HK-2 (cell line): ENCODE results near the gene ADAMTS3.

Source experiments
- DNase-seq: peaks from one replicate; pipeline ENCODE4 v3.0.0-alpha.2; 2018; ENCODE audit not compliant: unreplicated experiment

The ADAMTS3 gene

GRCh38 chr4:72348701-72349100, 220.3 kb downstream of the ADAMTS3 start:
- DNase-seq: no peak

GRCh38 chr4:72344418-72344817, 224.6 kb downstream of the ADAMTS3 start:
- no peak for DNase-seq

- no peak for DNase-seq
Measured at GRCh38 chr4:72341432-72341820, 227.6 kb downstream of the ADAMTS3 start.

GRCh38 chr4:72340803-72341431, 228.1 kb downstream of the ADAMTS3 start:
- DNase-seq: no peak

- no peak for DNase-seq
Measured at GRCh38 chr4:72338060-72338459, 231.0 kb downstream of the ADAMTS3 start.

GRCh38 chr4:72330381-72330780, 238.6 kb downstream of the ADAMTS3 start:
- no peak for DNase-seq

GRCh38 chr4:72326692-72327632, 242.1 kb downstream of the ADAMTS3 start:
- no peak for DNase-seq

- DNase-seq: no peak
Measured at GRCh38 chr4:72325215-72325614, 243.8 kb downstream of the ADAMTS3 start.

GRCh38 chr4:72323227-72323626, 245.8 kb downstream of the ADAMTS3 start:
- DNase-seq: peak; percentile 21

GRCh38 chr4:72320223-72320948, 248.6 kb downstream of the ADAMTS3 start:
- DNase-seq: no peak

GRCh38 chr4:72319601-72320021, 249.4 kb downstream of the ADAMTS3 start:
- DNase-seq: peak; percentile 29

- DNase-seq: no peak
Measured at GRCh38 chr4:72318421-72319170, 250.4 kb downstream of the ADAMTS3 start.

- no peak for DNase-seq
Measured at GRCh38 chr4:72314869-72315268, 254.2 kb downstream of the ADAMTS3 start.

GRCh38 chr4:72313121-72313520, 255.9 kb downstream of the ADAMTS3 start:
- DNase-seq: no peak

- DNase-seq: peak; percentile 22
Measured at GRCh38 chr4:72312032-72312650, 256.9 kb downstream of the ADAMTS3 start.

- no peak for DNase-seq
Measured at GRCh38 chr4:72311291-72311690, 257.7 kb downstream of the ADAMTS3 start.

GRCh38 chr4:72305620-72306019, 263.4 kb downstream of the ADAMTS3 start:
- DNase-seq: no peak

- no peak for DNase-seq
Measured at GRCh38 chr4:72305080-72305479, 263.9 kb downstream of the ADAMTS3 start.

- DNase-seq: peak; percentile 38
Measured at GRCh38 chr4:72302981-72303704, 265.9 kb downstream of the ADAMTS3 start.

- DNase-seq: no peak
Measured at GRCh38 chr4:72301759-72302158, 267.3 kb downstream of the ADAMTS3 start.

GRCh38 chr4:72300126-72300525, 268.9 kb downstream of the ADAMTS3 start:
- DNase-seq: no peak
